Neural progenitor cell (in vitro differentiated cells): Measurements from ENCODE around the gene MRPS6. TPM values are rescaled to one million over a fixed set of nuclear protein-coding genes. Genes with fewer than 3 reads are reported as not detected.

Source experiments
- DNase-seq: peaks from one replicate; pipeline ENCODE4 v3.0.0-alpha.2; 2016; ENCODE audit warnings: low spot score
- H2AFZ ChIP-seq: fragments of 200-600 bp; sonication (generic); replicated peaks from 2 replicates; pipeline ENCODE4 v1.6.1; 2016; ENCODE audit warnings: antibody characterized with exemption
- H3F3A ChIP-seq: fragments of 200-600 bp; sonication (generic); 2 replicates; pipeline ENCODE4 v1.6.1; 2016; ENCODE audit warnings: antibody characterized with exemption, low read depth
- H3K27ac ChIP-seq: fragments of 200-600 bp; sonication (generic); 2 replicates; pipeline ENCODE4 v1.5.1; 2016; ENCODE audit warnings: mild to moderate bottlenecking
- H3K27me3 ChIP-seq: fragments of 200-600 bp; sonication (generic); 2 replicates; pipeline ENCODE4 v1.6.1; 2016; ENCODE audit warnings: mild to moderate bottlenecking, moderate library complexity
- H3K36me3 ChIP-seq: fragments of 200-600 bp; sonication (generic); 2 replicates; pipeline ENCODE4 v1.5.1; 2016
- H3K4me1 ChIP-seq: fragments of 200-600 bp; sonication (generic); 2 replicates; pipeline ENCODE4 v1.6.1; 2016; ENCODE audit warnings: mixed run types
- H3K4me2 ChIP-seq: fragments of 200-600 bp; sonication (generic); 2 replicates; pipeline ENCODE4 v1.6.1; 2016
- H3K4me3 ChIP-seq: fragments of 200-600 bp; sonication (generic); 2 replicates; pipeline ENCODE4 v1.5.1; 2016
- H3K79me2 ChIP-seq: fragments of 200-600 bp; sonication (generic); 2 replicates; pipeline ENCODE4 v1.6.1; 2016; ENCODE audit warnings: low read depth
- H3K9ac ChIP-seq: fragments of 200-600 bp; sonication (generic); 2 replicates; pipeline ENCODE4 v1.6.1; 2016
- H3K9me3 ChIP-seq: fragments of 200-600 bp; sonication (generic); 2 replicates; pipeline ENCODE4 v1.5.1; 2016; ENCODE audit warnings: low read depth
- H4K20me1 ChIP-seq: fragments of 200-600 bp; sonication (generic); 2 replicates; pipeline ENCODE4 v1.6.1; 2016; ENCODE audit warnings: low read depth
- H3K27ac Mint-ChIP-seq: 3 replicates; pipeline ENCODE4 v1.8.0; 2021; ENCODE audit warnings: mixed read lengths
- H3K27me3 Mint-ChIP-seq: 2 replicates; pipeline ENCODE4 v1.8.0; 2022; ENCODE audit warnings: low read depth, mild to moderate bottlenecking, inconsistent platforms, moderate library complexity, mixed read lengths; ENCODE audit not compliant: insufficient read depth
- H3K36me3 Mint-ChIP-seq: 3 replicates; pipeline ENCODE4 v1.8.0; 2021; ENCODE audit warnings: mixed read lengths
- H3K4me1 Mint-ChIP-seq: 3 replicates; pipeline ENCODE4 v1.8.0; 2021; ENCODE audit warnings: mixed read lengths
- H3K4me3 Mint-ChIP-seq: 3 replicates; pipeline ENCODE4 v1.8.0; 2021; ENCODE audit warnings: mild to moderate bottlenecking, moderate library complexity, mixed read lengths
- H3K9me3 Mint-ChIP-seq: 3 replicates; pipeline ENCODE4 v1.8.0; 2020; ENCODE audit warnings: mixed read lengths
- EZH2 ChIP-seq: fragments of 200-600 bp; sonication (generic); IDR thresholded peaks from 2 replicates; pipeline ENCODE4 v1.6.1; 2017; ENCODE audit warnings: antibody characterized with exemption, mild to moderate bottlenecking, moderate library complexity
- EZH2phosphoT487 ChIP-seq: fragments of 200-600 bp; sonication (generic); IDR thresholded peaks from 2 replicates; pipeline ENCODE4 v1.6.1; 2017; ENCODE audit warnings: antibody characterized with exemption
- total RNA-seq: library from RNA; depleted of rRNA; stranded (reverse); fragments of >200 nt; gene quantifications from 2 replicates; pipeline ENCODE4 v1.2.3, GENCODE V29; 2015; ENCODE audit warnings: low replicate concordance
- TF ChIP-seq, protein P1 (sequence below): fragments of 200-600 bp; sonication (generic); IDR thresholded peaks from 2 replicates; pipeline ENCODE4 v1.5.1; 2017; ENCODE audit warnings: antibody characterized with exemption, mild to moderate bottlenecking

MRPS6 gene
- total RNA-seq, 1 donor from 2014 or later = 108 TPM

DNA sequence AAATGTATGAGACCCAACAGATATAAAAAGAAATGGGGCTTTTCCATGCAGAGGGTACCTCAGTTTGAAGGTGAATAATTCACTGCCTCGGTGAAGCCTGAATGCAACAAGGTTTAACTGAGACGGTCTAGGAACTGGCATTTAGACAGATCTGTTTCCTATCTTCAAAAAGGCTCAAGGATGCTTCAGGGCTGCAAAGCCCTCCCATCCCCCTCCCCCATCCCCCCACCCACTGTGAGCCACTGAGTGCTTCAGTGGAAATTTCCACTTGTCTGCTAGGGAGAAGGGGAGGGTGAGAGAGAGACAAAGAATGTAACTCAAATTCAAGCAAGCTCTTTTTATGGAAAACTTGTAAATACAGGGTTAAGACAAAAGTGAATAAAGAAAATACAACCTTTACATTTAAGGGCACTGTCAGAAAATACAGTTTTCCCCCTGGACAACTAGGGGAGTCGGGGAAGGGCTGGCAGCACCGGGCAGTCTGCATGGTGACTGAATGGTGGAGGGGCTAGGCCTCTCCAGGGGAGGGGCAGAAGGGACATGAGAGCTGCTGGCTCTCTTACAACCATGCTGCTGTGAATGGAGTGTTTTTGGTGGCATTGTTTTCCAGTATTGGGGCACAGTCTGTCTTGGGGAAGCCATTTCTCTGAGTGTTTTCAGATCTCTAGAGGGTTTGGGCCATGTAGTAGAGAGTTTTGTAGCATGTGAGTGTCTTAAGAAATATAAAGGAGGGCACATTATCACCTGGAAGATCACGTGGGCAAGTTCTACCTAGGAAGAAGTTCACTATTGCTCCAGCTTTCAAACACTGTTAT, 56.7 kb downstream of the MRPS6 start:
- H3K27me3 ChIP-seq = no peaks in the 10 kb centered on the region
- TF ChIP-seq EZH2phosphoT487 (no peak), EZH2 (no peak)
- TF ChIP-seq, protein P1, sequence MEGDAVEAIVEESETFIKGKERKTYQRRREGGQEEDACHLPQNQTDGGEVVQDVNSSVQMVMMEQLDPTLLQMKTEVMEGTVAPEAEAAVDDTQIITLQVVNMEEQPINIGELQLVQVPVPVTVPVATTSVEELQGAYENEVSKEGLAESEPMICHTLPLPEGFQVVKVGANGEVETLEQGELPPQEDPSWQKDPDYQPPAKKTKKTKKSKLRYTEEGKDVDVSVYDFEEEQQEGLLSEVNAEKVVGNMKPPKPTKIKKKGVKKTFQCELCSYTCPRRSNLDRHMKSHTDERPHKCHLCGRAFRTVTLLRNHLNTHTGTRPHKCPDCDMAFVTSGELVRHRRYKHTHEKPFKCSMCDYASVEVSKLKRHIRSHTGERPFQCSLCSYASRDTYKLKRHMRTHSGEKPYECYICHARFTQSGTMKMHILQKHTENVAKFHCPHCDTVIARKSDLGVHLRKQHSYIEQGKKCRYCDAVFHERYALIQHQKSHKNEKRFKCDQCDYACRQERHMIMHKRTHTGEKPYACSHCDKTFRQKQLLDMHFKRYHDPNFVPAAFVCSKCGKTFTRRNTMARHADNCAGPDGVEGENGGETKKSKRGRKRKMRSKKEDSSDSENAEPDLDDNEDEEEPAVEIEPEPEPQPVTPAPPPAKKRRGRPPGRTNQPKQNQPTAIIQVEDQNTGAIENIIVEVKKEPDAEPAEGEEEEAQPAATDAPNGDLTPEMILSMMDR = no peak
- no peaks in the 10 kb centered on the region for H3K36me3 ChIP-seq
- H3K27ac Mint-ChIP-seq = peak overlapping the region; percentile 98
- H4K20me1 ChIP-seq = peaks cover 37% of the 10 kb centered on the region
- H3K9me3 Mint-ChIP-seq = peaks cover 31% of the 10 kb centered on the region
- peaks cover 68% of the 10 kb centered on the region for H3K4me1 Mint-ChIP-seq
- peaks cover 100% of the 10 kb centered on the region for H3K79me2 ChIP-seq
- H3K4me3 Mint-ChIP-seq = peak overlapping the region; percentile 79
- peak; percentile 65 for DNase-seq
- H3K4me3 ChIP-seq = peak overlapping the region; percentile 28
- no peak overlapping the region for H3K9ac ChIP-seq
- peaks cover 28% of the 10 kb centered on the region for H3F3A ChIP-seq
- H2AFZ ChIP-seq = no peak overlapping the region
- H3K36me3 Mint-ChIP-seq = peaks cover 49% of the 10 kb centered on the region
- peaks cover 55% of the 10 kb centered on the region for H3K4me1 ChIP-seq
- peak overlapping the region; percentile 75 for H3K27ac ChIP-seq
- H3K4me2 ChIP-seq = peak overlapping the region; percentile 64
- peaks cover 2% of the 10 kb centered on the region for H3K27me3 Mint-ChIP-seq
- no peaks in the 10 kb centered on the region for H3K9me3 ChIP-seq

- peaks cover 51% of the 10 kb centered on the region for H3K36me3 Mint-ChIP-seq
- peak overlapping the region; percentile 30 for H3K4me3 Mint-ChIP-seq
- Histone ChIP-seq H3K79me2 (peaks cover 100% of the 10 kb centered on the region), H3K27me3 (no peaks in the 10 kb centered on the region), H3K4me3 (no peak overlapping the region), H2AFZ (no peak overlapping the region), H3K36me3 (no peaks in the 10 kb centered on the region), H3K27ac (no peak overlapping the region), H4K20me1 (peaks cover 35% of the 10 kb centered on the region), H3F3A (peaks cover 28% of the 10 kb centered on the region), H3K4me1 (peaks cover 55% of the 10 kb centered on the region), H3K9ac (no peak overlapping the region), H3K9me3 (no peaks in the 10 kb centered on the region), H3K4me2 (peak overlapping the region; percentile 64)
- H3K27me3 Mint-ChIP-seq = peaks cover 2% of the 10 kb centered on the region
- H3K4me1 Mint-ChIP-seq = peaks cover 63% of the 10 kb centered on the region
- peaks cover 31% of the 10 kb centered on the region for H3K9me3 Mint-ChIP-seq
- no peak for DNase-seq
- TF ChIP-seq EZH2phosphoT487 (no peak), EZH2 (no peak)
- TF ChIP-seq, protein P1 = no peak
- H3K27ac Mint-ChIP-seq = peak overlapping the region; percentile 98
These were observed 57.3 kb downstream of the MRPS6 start for GRCh38 chr21:34130716-34130985.

DNA sequence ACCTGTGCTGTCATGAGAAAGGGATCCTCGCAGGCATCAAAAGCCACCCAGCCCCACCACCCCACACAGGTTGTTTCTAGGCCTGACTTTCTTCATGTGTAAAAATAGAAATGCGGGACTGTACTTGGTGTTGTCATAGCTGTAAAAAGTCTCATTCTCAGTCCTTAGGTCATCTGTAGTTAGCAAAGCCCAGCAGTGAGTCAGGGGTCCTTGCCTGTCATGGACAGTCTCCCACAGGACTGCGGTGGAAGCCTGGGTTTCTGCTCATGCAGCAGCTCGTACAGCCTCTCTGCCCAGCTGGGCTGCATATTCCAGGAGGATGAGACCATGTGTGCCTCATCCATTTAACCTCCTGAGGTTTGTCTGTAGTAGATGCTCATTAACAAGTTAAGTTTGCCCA, 58.2 kb downstream of the MRPS6 start:
- H3K9me3 ChIP-seq = peaks cover 2% of the 10 kb centered on the region
- peaks cover 59% of the 10 kb centered on the region for H3K36me3 Mint-ChIP-seq
- H3K4me3 ChIP-seq = no peak overlapping the region
- H3K36me3 ChIP-seq = peaks cover 2% of the 10 kb centered on the region
- H3K79me2 ChIP-seq = peaks cover 100% of the 10 kb centered on the region
- no peak overlapping the region for H3K27ac ChIP-seq
- no peak overlapping the region for H2AFZ ChIP-seq
- H3K27me3 Mint-ChIP-seq = peaks cover 2% of the 10 kb centered on the region
- DNase-seq = no peak
- H4K20me1 ChIP-seq = peaks cover 26% of the 10 kb centered on the region
- H3F3A ChIP-seq = peaks cover 28% of the 10 kb centered on the region
- peaks cover 40% of the 10 kb centered on the region for H3K9me3 Mint-ChIP-seq
- H3K4me3 Mint-ChIP-seq = no peak overlapping the region
- peaks cover 54% of the 10 kb centered on the region for H3K4me1 Mint-ChIP-seq
- no peak overlapping the region for H3K4me2 ChIP-seq
- H3K9ac ChIP-seq = no peak overlapping the region
- no peaks in the 10 kb centered on the region for H3K27me3 ChIP-seq
- peaks cover 47% of the 10 kb centered on the region for H3K4me1 ChIP-seq
- H3K27ac Mint-ChIP-seq = peak overlapping the region; percentile 98
- TF ChIP-seq, protein P1 = no peak
- TF ChIP-seq EZH2phosphoT487 (no peak), EZH2 (no peak)
